ENCODE measurements around the gene TP53AIP1. TPM values are rescaled to one million over a fixed set of nuclear protein-coding genes. Genes with fewer than 3 reads are reported as not detected.

TP53AIP1 gene
- total and polyA plus RNA-seq, 2 experiments from 2014 or later, result 0.07 TPM; not detected in 1

- Histone ChIP-seq H3K27ac (ENCODE audit: low read depth) (no peak overlapping the region), H3K27me3 (ENCODE audit: insufficient read depth) (no peaks in the 10 kb centered on the region), H4K20me1 (replicated peaks; ENCODE audit: insufficient read depth) (peaks cover 8% of the 10 kb centered on the region; the same call in 1 of the 2 replicates), H3F3A (replicated peaks; ENCODE audit: low read depth) (no peaks in the 10 kb centered on the region), H3K4me3 (no peak overlapping the region), H3K36me3 (ENCODE audit: insufficient read depth) (no peaks in the 10 kb centered on the region), H2AFZ (no peak overlapping the region), H3K4me2 (no peak overlapping the region), H3K4me1 (ENCODE audit: insufficient read depth) (no peaks in the 10 kb centered on the region), H3K9me2 (ENCODE audit: insufficient read depth) (no peaks in the 10 kb centered on the region), H3K79me2 (replicated peaks; ENCODE audit: insufficient read depth) (no peaks in the 10 kb centered on the region)
- DNase-seq (ENCODE audit: low spot score) (no peak), ATAC-seq (peak; percentile 49)
- no peaks in the 10 kb centered on the region for H3K27me3 Mint-ChIP-seq (ENCODE audit: insufficient read depth, low read depth, poor library complexity)
- H3K27ac Mint-ChIP-seq, result no peak overlapping the region
- H3K9me3 Mint-ChIP-seq, result no peaks in the 10 kb centered on the region
- no peak overlapping the region for H3K4me3 Mint-ChIP-seq
- H3K36me3 Mint-ChIP-seq (ENCODE audit: low read depth), result peaks cover under 1% of the 10 kb centered on the region; the same call in 1 of the 3 replicates
- no peak for TF ChIP-seq ZNF114 (CRISPR knock-in tag; IDR thresholded peaks at IDR 0.05)
- no peak for TF ChIP-seq EZH2 (IDR thresholded peaks at IDR 0.05; ENCODE audit: low read depth, unreplicated experiment)
- TF ChIP-seq REST (IDR thresholded peaks at IDR 0.05; ENCODE audit: unreplicated experiment), result no peak
- no peak for TF ChIP-seq JUNB (IDR thresholded peaks at IDR 0.05; ENCODE audit: unreplicated experiment)
- no peak for TF ChIP-seq ZNF331 (CRISPR knock-in tag; IDR thresholded peaks at IDR 0.05; ENCODE audit: low read depth)
- TF ChIP-seq CTCF (conservative IDR thresholded peaks at IDR 0.05; ENCODE audit: low read depth in 2 of 2), result no peak
- no peak for TF ChIP-seq EZH2phosphoT487 (IDR thresholded peaks at IDR 0.05; ENCODE audit: unreplicated experiment)
- TF ChIP-seq STAT1 (IDR thresholded peaks at IDR 0.05; ENCODE audit: unreplicated experiment), result no peak
- TF ChIP-seq CREB1 (CRISPR knock-in tag; IDR thresholded peaks at IDR 0.05; ENCODE audit: low read depth), result no peak
- no peak for TF ChIP-seq POLR2AphosphoS5 (IDR thresholded peaks at IDR 0.05; ENCODE audit: low read depth)
- no peak for TF ChIP-seq ZNF462 (CRISPR knock-in tag; IDR thresholded peaks at IDR 0.05)
- TF ChIP-seq NANOG (IDR thresholded peaks at IDR 0.05; ENCODE audit: borderline replicate concordance), result no peak
- no peak for TF ChIP-seq ETS1 (IDR thresholded peaks at IDR 0.05)
- H3K4me1 Mint-ChIP-seq, result peaks cover 9% of the 10 kb centered on the region; the same call in 2 of the 3 replicates
Observed at GRCh38 chr11:128964463-128964930, 21.8 kb upstream of the TP53AIP1 start.

Measured in GM23338 (cell line).